ENCODE measurements around the gene HAUS7. TPM values are rescaled to one million over a fixed set of nuclear protein-coding genes. Genes with fewer than 3 reads are reported as not detected.
A peak's percentile ranks its signal among the peaks of the same experiment; 100 is the strongest.

The HAUS7 gene
- polyA plus RNA-seq, 1 experiment: 38.4 TPM

DNA sequence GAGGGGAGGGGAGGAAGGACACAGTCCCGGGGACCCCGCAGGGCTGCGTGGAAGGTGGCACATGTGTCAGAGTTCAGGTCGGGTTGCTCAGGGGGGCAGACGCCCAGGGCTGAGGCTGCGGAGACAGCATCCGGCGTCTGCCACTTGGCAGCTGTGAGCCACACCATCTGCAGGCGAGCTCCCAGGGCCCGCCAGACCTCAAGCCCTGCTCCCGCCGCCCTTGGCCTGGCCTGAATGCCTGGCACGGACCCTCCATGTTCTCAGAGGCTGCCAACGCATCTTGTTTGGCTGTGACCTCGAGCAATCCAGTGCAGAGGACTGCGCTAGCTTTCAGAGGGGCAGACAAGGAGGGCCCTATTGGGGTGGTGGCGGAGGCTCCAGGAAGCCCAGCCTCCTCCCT is 29.5 kb upstream of the HAUS7 start:
- ChIA-PET CTCF (no interaction called here), POLR2A (no interaction called here)
- no peak for DNase-seq (ENCODE audit: low read depth)
- TF ChIP-seq, protein P1, sequence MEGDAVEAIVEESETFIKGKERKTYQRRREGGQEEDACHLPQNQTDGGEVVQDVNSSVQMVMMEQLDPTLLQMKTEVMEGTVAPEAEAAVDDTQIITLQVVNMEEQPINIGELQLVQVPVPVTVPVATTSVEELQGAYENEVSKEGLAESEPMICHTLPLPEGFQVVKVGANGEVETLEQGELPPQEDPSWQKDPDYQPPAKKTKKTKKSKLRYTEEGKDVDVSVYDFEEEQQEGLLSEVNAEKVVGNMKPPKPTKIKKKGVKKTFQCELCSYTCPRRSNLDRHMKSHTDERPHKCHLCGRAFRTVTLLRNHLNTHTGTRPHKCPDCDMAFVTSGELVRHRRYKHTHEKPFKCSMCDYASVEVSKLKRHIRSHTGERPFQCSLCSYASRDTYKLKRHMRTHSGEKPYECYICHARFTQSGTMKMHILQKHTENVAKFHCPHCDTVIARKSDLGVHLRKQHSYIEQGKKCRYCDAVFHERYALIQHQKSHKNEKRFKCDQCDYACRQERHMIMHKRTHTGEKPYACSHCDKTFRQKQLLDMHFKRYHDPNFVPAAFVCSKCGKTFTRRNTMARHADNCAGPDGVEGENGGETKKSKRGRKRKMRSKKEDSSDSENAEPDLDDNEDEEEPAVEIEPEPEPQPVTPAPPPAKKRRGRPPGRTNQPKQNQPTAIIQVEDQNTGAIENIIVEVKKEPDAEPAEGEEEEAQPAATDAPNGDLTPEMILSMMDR (IDR thresholded peaks at IDR 0.05; ENCODE audit: insufficient read depth, low read depth, low read length): no peak
- no peaks in the 10 kb centered on the region for H3K27me3 ChIP-seq (ENCODE audit: control insufficient read depth, insufficient read depth, low read length)
- H3K4me3 ChIP-seq (ENCODE audit: low read depth, low read length): no peak overlapping the region; the same call in 1 of the 2 replicates
- peaks cover 10% of the 10 kb centered on the region for H3K36me3 ChIP-seq (ENCODE audit: control insufficient read depth, insufficient read depth, low read length)

DNA sequence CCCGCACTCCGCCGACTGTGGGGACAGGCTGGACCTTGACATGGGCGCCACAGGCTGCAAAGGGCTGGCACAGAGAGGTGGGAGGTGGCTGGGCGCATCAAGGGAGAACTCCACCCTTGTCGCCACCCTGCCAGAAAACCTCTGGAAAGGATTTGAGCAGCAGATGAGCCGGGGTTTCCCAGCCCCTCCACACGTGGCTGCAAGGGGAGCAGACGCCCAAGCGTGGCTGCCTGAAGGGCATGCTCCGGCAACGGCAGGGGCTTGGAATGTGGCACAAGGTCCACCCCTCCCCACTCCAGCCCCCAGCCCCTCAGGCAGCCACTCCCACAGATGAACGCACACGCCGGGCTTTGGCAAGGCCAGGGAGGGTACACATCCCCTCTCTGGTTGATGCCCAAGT is 29.0 kb upstream of the HAUS7 start:
- TF ChIP-seq, protein P1 (IDR thresholded peaks at IDR 0.05; ENCODE audit: insufficient read depth, low read depth, low read length): no peak
- H3K27me3 ChIP-seq (ENCODE audit: control insufficient read depth, insufficient read depth, low read length): no peaks in the 10 kb centered on the region
- POLR2A ChIA-PET: no interaction called here
- CTCF ChIA-PET: interaction anchor here (1.1 kb wide), 1 partner anchor 38 kb away, joined by 5 read pairs; no protein-coding TSS in a partner anchor
- H3K4me3 ChIP-seq (ENCODE audit: low read depth, low read length): peak overlapping the region; percentile 19
- H3K36me3 ChIP-seq (ENCODE audit: control insufficient read depth, insufficient read depth, low read length): peaks cover 5% of the 10 kb centered on the region
- no peak for DNase-seq (ENCODE audit: low read depth)

- CTCF ChIA-PET: interaction anchor here (0.9 to 5.9 kb wide), 3 partner anchors 9 to 38 kb away, joined by 4 to 77 read pairs (median 5); partner anchors contain the start of gene HAUS7
- Histone ChIP-seq H3K27me3 (ENCODE audit: control insufficient read depth, insufficient read depth, low read length) (no peaks in the 10 kb centered on the region), H3K36me3 (ENCODE audit: control insufficient read depth, insufficient read depth, low read length) (peaks cover 5% of the 10 kb centered on the region), H3K4me3 (ENCODE audit: low read depth, low read length) (no peak overlapping the region)
- TF ChIP-seq, protein P1 (IDR thresholded peaks at IDR 0.05; ENCODE audit: insufficient read depth, low read depth, low read length): no peak
- POLR2A ChIA-PET: interaction anchor here (0.6 kb wide), 1 partner anchor 152 kb away, joined by 3 read pairs; no protein-coding TSS in a partner anchor
- no peak for DNase-seq (ENCODE audit: low read depth)
Observed at GRCh38 chrX:153498453-153498852, 28.1 kb upstream of the HAUS7 start.

DNA sequence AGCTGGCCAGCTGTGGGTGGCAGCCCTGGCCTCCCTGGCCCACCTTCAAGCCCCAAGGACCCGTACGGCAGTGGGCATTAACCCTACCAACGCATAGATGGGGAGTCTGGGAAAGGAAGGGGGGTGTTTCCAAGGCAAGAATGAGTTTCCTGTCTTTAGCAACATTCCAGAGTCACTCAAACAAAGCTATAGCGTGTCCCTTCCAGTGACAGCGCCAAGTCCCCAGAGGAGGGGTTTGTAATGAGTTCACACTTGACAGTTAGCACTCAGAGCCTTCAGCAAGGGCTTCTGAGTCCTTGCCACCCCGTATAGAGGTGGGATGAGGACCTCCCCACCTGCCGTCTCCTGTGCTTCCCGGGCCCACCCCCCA is 26.2 kb upstream of the HAUS7 start:
- H3K27me3 ChIP-seq (ENCODE audit: control insufficient read depth, insufficient read depth, low read length): no peaks in the 10 kb centered on the region
- ChIA-PET POLR2A (no interaction called here), CTCF (interaction anchor here (1.0 to 5.9 kb wide), 3 partner anchors 10 to 36 kb away, joined by 4 to 77 read pairs (median 9); partner anchors contain the start of gene HAUS7)
- TF ChIP-seq, protein P1 (IDR thresholded peaks at IDR 0.05; ENCODE audit: insufficient read depth, low read depth, low read length): no peak
- DNase-seq (ENCODE audit: low read depth): no peak
- H3K4me3 ChIP-seq (ENCODE audit: low read depth, low read length): peak overlapping the region; percentile 71
- H3K36me3 ChIP-seq (ENCODE audit: control insufficient read depth, insufficient read depth, low read length): peaks cover under 1% of the 10 kb centered on the region; the same call in 1 of the 2 replicates

GRCh38 chrX:153495903-153496589 is 25.7 kb upstream of the HAUS7 start:
- CTCF ChIA-PET: interaction anchor here (1.5 to 5.9 kb wide), 3 partner anchors 11 to 25 kb away, joined by 7 to 77 read pairs (median 9); partner anchors contain the start of gene HAUS7
- POLR2A ChIA-PET: no interaction called here
- no peak for DNase-seq (ENCODE audit: low read depth)
- Histone ChIP-seq H3K27me3 (ENCODE audit: control insufficient read depth, insufficient read depth, low read length) (no peaks in the 10 kb centered on the region), H3K4me3 (ENCODE audit: low read depth, low read length) (peak overlapping the region; percentile 71), H3K36me3 (ENCODE audit: control insufficient read depth, insufficient read depth, low read length) (no peaks in the 10 kb centered on the region; the same call in 1 of the 2 replicates)
- TF ChIP-seq, protein P1 (IDR thresholded peaks at IDR 0.05; ENCODE audit: insufficient read depth, low read depth, low read length): no peak

Measured in BJ (cell line).